K562 (cell line): ENCODE measurements around the gene WDR70. TPM values are rescaled to one million over a fixed set of nuclear protein-coding genes. Genes with fewer than 3 reads are reported as not detected.
A peak's percentile ranks its signal among the peaks of the same experiment; 100 is the strongest.

Experiments
- ATAC-seq: fragments of 200-7000 bp; cut with Tn5 transposase; 3 replicates; pipeline ENCODE4 v1.9.1; 2020; ENCODE audit warnings: moderate library complexity
- BruUV-seq: library from RNA; stranded (reverse); fragments of 400-500 nt; replicated peaks from 2 replicates; lab custom pipeline; 2021; lab: Mats Ljungman, UMichigan
- CTCF ChIA-PET: fragments of 300-600 bp; formaldehyde crosslinking; extraction: SDS; loops from one replicate; lab custom pipeline; 2021; ENCODE audit warnings: low intra/inter-chr PET ratio; lab: Yijun Ruan, JAX
- POLR2A ChIA-PET: fragments of 300-600, 350-650 bp; sonication (Branson Sonifier 250); formaldehyde crosslinking; extraction: SDS; loops from one replicate; lab custom pipeline; 2021; ENCODE audit warnings: antibody characterized with exemption, inconsistent platforms; lab: Yijun Ruan, JAX
- DNase-seq, 4 experiments: peaks; one replicate each; pipeline versions ENCODE4 v3.0.0 to v3.0.0-alpha.2; 2011 to 2018; ENCODE audit warnings: low spot score in 3 of 4, mixed read lengths in 3 of 4; ENCODE audit errors: extremely low read depth in 1 of 4
- FAIRE-seq: peaks from 2 replicates; lab custom pipeline; 2011; peaks lifted over from hg19 to GRCh38; lab: Jason Lieb, UNC
- H2AFZ ChIP-seq: 2 replicates; pipeline ENCODE4 v1.6.0; 2011; ENCODE audit warnings: low read depth, low read length, control low read depth, inconsistent platforms
- H3K27ac ChIP-seq: fragments of 200-600 bp; 3 replicates; pipeline ENCODE4 v1.8.0; 2011; ENCODE audit warnings: low read depth, mild to moderate bottlenecking, control low read depth, inconsistent platforms, low read length, moderate library complexity, mixed read lengths; ENCODE audit errors: extremely low read depth
- H3K27me3 ChIP-seq, 2 experiments: fragments of 300-600 bp in 1 of 2; 2 replicates in 1 of 2; 3 replicates in 1 of 2; pipeline versions ENCODE4 v1.6.0 to v1.8.0; 2011; ENCODE audit warnings: inconsistent platforms in 2 of 2, low read length in 2 of 2, mild to moderate bottlenecking in 1 of 2, mixed read lengths in 1 of 2, moderate library complexity in 1 of 2; ENCODE audit not compliant: control insufficient read depth in 2 of 2, insufficient read depth in 2 of 2
- H3K36me3 ChIP-seq: fragments of 300-600 bp; 3 replicates; pipeline ENCODE4 v1.8.0; 2011; ENCODE audit warnings: mild to moderate bottlenecking, low read length, inconsistent platforms; ENCODE audit not compliant: control insufficient read depth, insufficient read depth
- H3K4me1 ChIP-seq, 2 experiments: fragments of 200-600 bp in 1 of 2; replicated peaks in 1 of 2; 2 replicates in 1 of 2; 3 replicates in 1 of 2; pipeline versions ENCODE4 v1.5.1 to v1.8.0; 2011; ENCODE audit warnings: inconsistent platforms in 2 of 2, low read length in 2 of 2, mild to moderate bottlenecking in 1 of 2, mixed read lengths in 1 of 2, moderate library complexity in 1 of 2; ENCODE audit not compliant: control insufficient read depth in 2 of 2, insufficient read depth in 2 of 2
- H3K4me2 ChIP-seq: 2 replicates; pipeline ENCODE4 v1.6.1; 2011; ENCODE audit warnings: low read length, control low read depth, inconsistent platforms, mixed read lengths; ENCODE audit not compliant: insufficient read depth
- H3K4me3 ChIP-seq: fragments of 200-600 bp; sonication (generic), shearing (Covaris generic); 2 replicates; pipeline ENCODE4 v1.5.1; 2016; ENCODE audit warnings: control low read depth, inconsistent platforms
- H3K79me2 ChIP-seq: fragments of 200-600 bp; 3 replicates; pipeline ENCODE4 v1.8.0; 2011; ENCODE audit warnings: low read length, inconsistent platforms; ENCODE audit not compliant: control insufficient read depth, insufficient read depth
- H3K9ac ChIP-seq, 2 experiments: 2 replicates each; pipeline versions ENCODE4 v1.6.0 to v1.6.1; 2011; ENCODE audit warnings: low read depth in 2 of 2, low read length in 2 of 2, control low read depth in 1 of 2, inconsistent platforms in 1 of 2, mild to moderate bottlenecking in 1 of 2, mixed read lengths in 1 of 2; ENCODE audit not compliant: insufficient read depth in 1 of 2
- H3K9me1 ChIP-seq: one replicate; pipeline ENCODE4 v1.6.0; 2011; ENCODE audit warnings: inconsistent platforms, mild to moderate bottlenecking, low read length, moderate library complexity; ENCODE audit not compliant: control insufficient read depth, insufficient read depth
- H3K9me3 ChIP-seq: replicated peaks from 2 replicates; pipeline ENCODE4 v1.5.1; 2011; ENCODE audit warnings: low read depth, low read length, inconsistent platforms; ENCODE audit not compliant: control insufficient read depth, insufficient read depth
- H4K20me1 ChIP-seq: replicated peaks from 2 replicates; pipeline ENCODE4 v1.6.1; 2011; ENCODE audit warnings: low read length, inconsistent platforms, mixed read lengths; ENCODE audit not compliant: control insufficient read depth, insufficient read depth
- BRD4 ChIP-seq: fragments of 200-600 bp; sonication (generic); IDR thresholded peaks from 2 replicates; pipeline ENCODE4 v1.6.1; 2017; ENCODE audit warnings: inconsistent platforms
- KDM4B ChIP-seq, 2 experiments: fragments of 450-650 bp in 1 of 2; sonication (generic) in 1 of 2; IDR thresholded peaks; 2 replicates each; pipeline ENCODE4 v1.6.1; 2016 to 2017; ENCODE audit warnings: borderline replicate concordance in 2 of 2, antibody characterized with exemption in 1 of 2, low read depth in 1 of 2, mild to moderate bottlenecking in 1 of 2
- MCM2 ChIP-seq: fragments of 450-650 bp; IDR thresholded peaks from 2 replicates; pipeline ENCODE4 v1.6.1; 2017; ENCODE audit warnings: low read depth, mild to moderate bottlenecking
- MEIS2 ChIP-seq: fragments of 450-650 bp; IDR thresholded peaks from 2 replicates; pipeline ENCODE4 v1.6.1; 2014; ENCODE audit warnings: mild to moderate bottlenecking; ENCODE audit not compliant: partially characterized antibody
- NCOA6 ChIP-seq: fragments of 450-650 bp; IDR thresholded peaks from 2 replicates; pipeline ENCODE4 v1.6.1; 2017; ENCODE audit warnings: mild to moderate bottlenecking
- NFIX ChIP-seq: fragments of 250-450 bp; sonication (Bioruptor Pico); IDR thresholded peaks from 2 replicates; pipeline ENCODE4 v1.4.0; 2020; ENCODE audit warnings: low read depth, mild to moderate bottlenecking, moderate library complexity
- NR1H2 ChIP-seq: sonication (generic); formaldehyde crosslinking; IDR thresholded peaks from 2 replicates; pipeline ENCODE4 v1.4.0; 2020; ENCODE audit warnings: mild to moderate bottlenecking, missing genetic modification reagents
- TARDBP ChIP-seq: fragments of 450-650 bp; IDR thresholded peaks from 2 replicates; pipeline ENCODE4 v1.6.1; 2016
- ZSCAN32 ChIP-seq: fragments of 450-650 bp; formaldehyde crosslinking; IDR thresholded peaks from 2 replicates; pipeline ENCODE4 v1.4.0; 2020; ENCODE audit warnings: mild to moderate bottlenecking, moderate library complexity
- WGBS: fragments of 100-300 bp; shearing (Covaris generic); methylation state at CpG from one replicate; pipeline ENCODE4 v1.1.6; 2016; ENCODE audit warnings: low coverage, mixed read lengths; ENCODE audit not compliant: insufficient coverage; ENCODE audit errors: missing lambda C conversion rate; 5-methylcytosine and 5-hydroxymethylcytosine counted together
- in situ Hi-C: fragments of 300-500 bp; cut with MboI; formaldehyde crosslinking; loops from 4 replicates; pipeline ENCODE4 v1.15.0; 2018; ENCODE audit warnings: inconsistent platforms, mixed read lengths
- intact Hi-C: fragments of 100-400 bp; cut with micrococcal nuclease; formaldehyde crosslinking; loops from 2 replicates; pipeline ENCODE4 v1.14.2; 2022
- polyA plus RNA-seq, 8 experiments: library from polyadenylated mRNA; depleted of rRNA in 4 of 8; stranded (reverse) in 5 of 8; unstranded in 3 of 8; fragments of >200 nt; fragmentation: Nextera tagmentation in 2 of 8; fragmentation: Illumina TruSeq in 1 of 8; extraction: Ambion mirVana in 2 of 8; extraction: Trizol in 1 of 8; gene quantifications; 2 replicates each; pipeline versions ENCODE4 v1.2.1 to v1.2.3, GENCODE V29; 2011 to 2014; ENCODE audit warnings: inconsistent platforms in 1 of 8, missing spikeins in 1 of 8
- total RNA-seq, 7 experiments: library from RNA; depleted of rRNA in 6 of 7; stranded (reverse); fragments of >200 nt in 6 of 7; fragmentation: Illumina TruSeq in 2 of 7; extraction: Trizol in 2 of 7; gene quantifications; 2 replicates each; pipeline versions ENCODE4 v1.2.1 to v1.2.3, GENCODE V29; 2011 to 2021; ENCODE audit warnings: low replicate concordance in 1 of 7
- TF ChIP-seq, protein P1 (sequence below), 2 experiments: IDR thresholded peaks in 1 of 2; conservative IDR thresholded peaks in 1 of 2; 2 replicates each; pipeline ENCODE4 v1.6.1; 2016; ENCODE audit warnings: low read depth in 2 of 2, mild to moderate bottlenecking in 1 of 2, missing compliant biosample characterization in 1 of 2, missing genetic modification characterization in 1 of 2, moderate library complexity in 1 of 2

WDR70 gene
- total and polyA plus RNA-seq, 9 of the 15 experiments (the other 6 are each of a cell fraction or from before 2014, with no cell fraction given), result 16.8 to 46.6 (median 38.8) TPM

DNA sequence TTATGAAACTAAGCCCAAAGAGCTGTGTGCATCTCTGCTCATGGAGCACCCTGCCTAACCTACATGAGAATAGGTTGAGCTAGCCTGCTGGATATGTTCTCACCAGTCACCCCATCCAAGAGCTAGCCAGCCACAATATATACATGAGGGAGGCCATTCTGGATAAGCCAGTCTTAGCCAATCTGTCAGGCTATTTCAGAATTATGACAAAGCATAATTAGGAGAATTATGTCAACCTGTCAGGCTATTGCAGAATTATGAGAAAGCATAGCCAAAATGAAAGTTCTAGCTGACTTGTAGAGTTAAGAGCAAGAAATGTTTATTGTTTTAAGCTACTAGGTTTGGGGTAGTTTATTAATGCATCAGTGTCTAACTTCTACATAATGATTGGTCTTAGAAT, 189.8 kb downstream of the WDR70 start (continued):
- TF ChIP-seq, protein P1, sequence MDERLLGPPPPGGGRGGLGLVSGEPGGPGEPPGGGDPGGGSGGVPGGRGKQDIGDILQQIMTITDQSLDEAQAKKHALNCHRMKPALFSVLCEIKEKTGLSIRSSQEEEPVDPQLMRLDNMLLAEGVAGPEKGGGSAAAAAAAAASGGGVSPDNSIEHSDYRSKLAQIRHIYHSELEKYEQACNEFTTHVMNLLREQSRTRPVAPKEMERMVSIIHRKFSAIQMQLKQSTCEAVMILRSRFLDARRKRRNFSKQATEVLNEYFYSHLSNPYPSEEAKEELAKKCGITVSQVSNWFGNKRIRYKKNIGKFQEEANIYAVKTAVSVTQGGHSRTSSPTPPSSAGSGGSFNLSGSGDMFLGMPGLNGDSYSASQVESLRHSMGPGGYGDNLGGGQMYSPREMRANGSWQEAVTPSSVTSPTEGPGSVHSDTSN (CRISPR knock-in tag; IDR thresholded peaks at IDR 0.05; ENCODE audit: low read depth), result no peak
- TF ChIP-seq, protein P1 (tag; conservative IDR thresholded peaks at IDR 0.05; ENCODE audit: low read depth), result peak; percentile 74
- TF ChIP-seq NFIX (CRISPR knock-in tag) (no peak), TARDBP (no peak), MEIS2 (peak; percentile 55), NCOA6 (no peak), MCM2 (no peak)

DNA sequence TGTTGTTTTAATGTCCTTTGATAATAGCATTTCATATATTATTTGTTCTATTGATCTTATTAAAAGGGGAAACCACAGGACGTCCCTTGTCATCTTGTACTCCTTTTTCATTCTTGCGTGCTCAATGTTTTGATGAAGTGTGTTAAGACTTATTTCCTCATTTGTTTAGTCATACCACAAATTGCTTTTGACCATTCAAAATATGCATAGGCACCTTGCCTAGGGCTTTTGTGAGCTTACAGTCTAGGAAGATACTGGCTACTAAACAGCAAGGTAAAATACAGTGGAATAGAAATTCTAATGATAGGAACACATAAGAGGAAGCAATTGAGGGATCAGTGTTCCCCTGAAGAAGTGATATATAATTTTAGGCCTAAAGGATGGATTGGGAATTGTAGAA, 190.3 kb downstream of the WDR70 start:
- WGBS, result 97% methylated on average over 2 of the region's 2 CpGs
- POLR2A ChIA-PET, result interaction anchor here (1.4 kb wide), 1 partner anchor 17 kb away, joined by 3 read pairs; no protein-coding TSS in a partner anchor
- H3K36me3 ChIP-seq, result no peaks in the 10 kb centered on the region
- TF ChIP-seq ZSCAN32 (CRISPR knock-in tag), result no peak
- TF ChIP-seq MCM2, result no peak
- TF ChIP-seq NR1H2 (CRISPR knock-in tag), result no peak
- TF ChIP-seq BRD4, result no peak
- no peak for TF ChIP-seq KDM4B (IDR thresholded peaks at IDR 0.05; ENCODE audit: borderline replicate concordance in 2 of 2, low read depth in 1 of 2)
- TF ChIP-seq, all 486 proteins: peak for 0
- in situ Hi-C loops, result no loop called here
- Histone ChIP-seq H2AFZ (no peak overlapping the region), H3K9me1 (no peaks in the 10 kb centered on the region), H3K27ac (no peak overlapping the region), H3K4me2 (no peak overlapping the region), H4K20me1 (no peaks in the 10 kb centered on the region), H3K4me1 (no peaks in the 10 kb centered on the region), H3K79me2 (no peaks in the 10 kb centered on the region), H3K4me3 (no peak overlapping the region), H3K9me3 (no peaks in the 10 kb centered on the region), H3K9ac (no peak overlapping the region), H3K27me3 (no peaks in the 10 kb centered on the region)
- FAIRE-seq, result no peak
- CTCF ChIA-PET, result no interaction called here
- intact Hi-C loops, result no loop called here
- DNase-seq, result no peak
- no TSS peak for BruUV-seq
- no peak for ATAC-seq
